ENCODE measurements around the gene VASH2. TPM values are rescaled to one million over a fixed set of nuclear protein-coding genes. Genes with fewer than 3 reads are reported as not detected.
A peak's percentile ranks its signal among the peaks of the same experiment; 100 is the strongest.

The VASH2 gene
- total RNA-seq, 6 experiments from 2014 or later, result 0.10 TPM; not detected in 5

DNA sequence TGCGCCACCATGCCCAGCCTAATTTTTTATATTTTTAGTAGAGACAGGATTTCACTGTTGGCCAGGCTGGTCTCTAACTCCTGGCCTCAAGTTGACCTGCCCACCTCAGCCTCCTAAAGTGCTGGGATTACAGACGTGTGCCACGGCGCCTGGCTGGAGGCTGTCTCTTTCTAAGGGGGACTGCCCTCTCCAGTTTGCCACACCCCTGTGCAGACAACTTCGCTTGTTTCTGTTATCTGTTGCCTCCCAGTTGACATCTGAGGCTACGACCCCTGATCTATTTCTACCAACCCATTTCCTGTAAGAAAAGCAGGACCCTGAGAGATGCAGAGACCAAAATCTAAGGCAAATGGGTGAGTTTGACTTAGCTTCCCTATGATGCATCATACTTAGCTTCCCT, 24.0 kb upstream of the VASH2 start:
- H3K4me1 Mint-ChIP-seq (ENCODE audit: low read depth), result peaks cover 30% of the 10 kb centered on the region
- TF ChIP-seq, protein P1, sequence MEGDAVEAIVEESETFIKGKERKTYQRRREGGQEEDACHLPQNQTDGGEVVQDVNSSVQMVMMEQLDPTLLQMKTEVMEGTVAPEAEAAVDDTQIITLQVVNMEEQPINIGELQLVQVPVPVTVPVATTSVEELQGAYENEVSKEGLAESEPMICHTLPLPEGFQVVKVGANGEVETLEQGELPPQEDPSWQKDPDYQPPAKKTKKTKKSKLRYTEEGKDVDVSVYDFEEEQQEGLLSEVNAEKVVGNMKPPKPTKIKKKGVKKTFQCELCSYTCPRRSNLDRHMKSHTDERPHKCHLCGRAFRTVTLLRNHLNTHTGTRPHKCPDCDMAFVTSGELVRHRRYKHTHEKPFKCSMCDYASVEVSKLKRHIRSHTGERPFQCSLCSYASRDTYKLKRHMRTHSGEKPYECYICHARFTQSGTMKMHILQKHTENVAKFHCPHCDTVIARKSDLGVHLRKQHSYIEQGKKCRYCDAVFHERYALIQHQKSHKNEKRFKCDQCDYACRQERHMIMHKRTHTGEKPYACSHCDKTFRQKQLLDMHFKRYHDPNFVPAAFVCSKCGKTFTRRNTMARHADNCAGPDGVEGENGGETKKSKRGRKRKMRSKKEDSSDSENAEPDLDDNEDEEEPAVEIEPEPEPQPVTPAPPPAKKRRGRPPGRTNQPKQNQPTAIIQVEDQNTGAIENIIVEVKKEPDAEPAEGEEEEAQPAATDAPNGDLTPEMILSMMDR (IDR thresholded peaks at IDR 0.05), result no peak
- no peaks in the 10 kb centered on the region for H3K9me3 Mint-ChIP-seq
- no peak overlapping the region for H3K27ac Mint-ChIP-seq
- H3K36me3 Mint-ChIP-seq (ENCODE audit: low read depth), result no peaks in the 10 kb centered on the region
- no peak overlapping the region for H3K4me3 Mint-ChIP-seq
- no peak for DNase-seq
- H3K27me3 Mint-ChIP-seq (ENCODE audit: insufficient read depth), result peaks cover 25% of the 10 kb centered on the region

DNA sequence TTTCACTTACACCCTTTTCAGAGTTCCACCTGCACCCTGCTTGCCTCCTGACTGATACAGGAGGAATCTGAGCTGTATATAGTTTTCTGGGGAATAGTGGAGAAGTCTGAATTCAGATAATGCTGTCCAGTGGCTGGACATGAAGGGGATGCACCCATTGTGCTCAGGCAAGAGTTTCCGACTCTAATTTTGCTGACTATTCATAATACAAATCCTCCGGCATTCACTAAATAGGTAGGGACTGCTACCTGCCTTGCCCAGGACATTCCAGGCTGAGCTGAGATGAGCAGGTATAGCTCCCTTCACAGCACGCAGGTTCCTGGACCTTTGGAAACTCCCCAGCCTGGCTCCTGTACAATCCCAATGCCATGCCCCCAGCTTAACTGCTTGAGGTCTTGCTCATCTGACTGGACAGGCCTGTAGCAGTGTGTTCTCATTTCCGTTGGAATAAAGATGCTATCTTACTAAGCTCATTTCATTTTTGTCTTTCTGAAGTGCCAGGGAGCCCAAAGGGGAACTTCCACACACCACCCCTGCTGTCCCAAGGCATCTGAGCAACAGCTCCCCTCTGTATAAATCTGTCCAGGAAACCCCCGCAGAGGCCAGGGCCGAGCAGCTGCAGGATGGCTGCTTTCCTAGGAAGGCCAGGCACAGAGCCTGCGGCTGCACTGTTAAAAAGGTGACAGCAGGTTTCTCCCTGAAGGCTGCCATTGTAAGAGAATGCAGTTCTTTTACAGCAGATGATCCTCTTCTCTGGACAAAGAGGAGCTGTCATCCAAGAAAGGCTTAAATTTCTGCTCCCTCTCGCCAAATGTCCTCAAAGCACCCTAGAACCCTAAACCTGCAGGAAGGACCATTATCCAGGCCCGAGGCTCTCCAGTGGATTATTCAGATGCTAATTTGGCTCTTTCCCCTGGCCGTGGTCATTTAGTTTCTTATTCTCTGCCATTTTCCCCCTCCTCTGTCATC, 21.7 kb upstream of the VASH2 start:
- TF ChIP-seq, protein P1 (IDR thresholded peaks at IDR 0.05), result no peak
- Mint-ChIP-seq H3K4me3 (no peak overlapping the region), H3K4me1 (ENCODE audit: low read depth) (peaks cover 30% of the 10 kb centered on the region), H3K9me3 (no peaks in the 10 kb centered on the region), H3K27me3 (ENCODE audit: insufficient read depth) (peaks cover 12% of the 10 kb centered on the region), H3K36me3 (ENCODE audit: low read depth) (no peaks in the 10 kb centered on the region), H3K27ac (no peak overlapping the region)
- peak; percentile 11 for DNase-seq

DNA sequence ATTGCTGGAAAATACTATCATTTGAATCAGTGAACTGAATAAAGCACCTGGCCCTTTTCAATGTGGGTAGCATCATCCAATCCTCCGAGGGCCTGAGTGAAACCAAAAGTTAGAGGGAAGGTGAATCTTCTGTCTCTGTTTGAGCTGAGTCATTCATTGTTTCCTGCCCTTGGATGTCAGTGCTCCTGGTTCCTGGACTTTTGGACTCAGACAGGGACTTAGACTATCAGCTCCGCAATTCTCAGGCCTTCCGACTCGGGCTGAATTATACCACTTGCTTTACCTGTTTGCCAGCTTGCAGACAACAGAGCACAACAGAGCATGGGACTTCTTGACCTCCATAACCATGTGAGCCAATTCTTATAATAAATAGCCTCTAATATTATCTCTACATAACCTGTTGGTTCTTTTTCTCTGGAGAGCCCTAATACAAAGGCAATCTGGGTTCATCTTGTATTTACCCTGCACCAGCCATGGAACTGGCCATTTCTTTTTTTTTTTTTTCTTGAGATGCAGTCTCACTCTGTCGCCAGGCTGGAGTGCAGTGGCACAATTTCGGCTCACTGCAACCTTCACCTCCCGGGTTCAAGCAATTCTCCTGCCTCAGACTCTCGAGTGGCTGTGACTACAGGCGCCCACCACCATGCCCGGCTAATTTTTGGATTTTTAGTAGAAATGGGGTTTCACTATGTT, 19.2 kb upstream of the VASH2 start:
- H3K4me1 Mint-ChIP-seq (ENCODE audit: low read depth), result peaks cover 13% of the 10 kb centered on the region

DNA sequence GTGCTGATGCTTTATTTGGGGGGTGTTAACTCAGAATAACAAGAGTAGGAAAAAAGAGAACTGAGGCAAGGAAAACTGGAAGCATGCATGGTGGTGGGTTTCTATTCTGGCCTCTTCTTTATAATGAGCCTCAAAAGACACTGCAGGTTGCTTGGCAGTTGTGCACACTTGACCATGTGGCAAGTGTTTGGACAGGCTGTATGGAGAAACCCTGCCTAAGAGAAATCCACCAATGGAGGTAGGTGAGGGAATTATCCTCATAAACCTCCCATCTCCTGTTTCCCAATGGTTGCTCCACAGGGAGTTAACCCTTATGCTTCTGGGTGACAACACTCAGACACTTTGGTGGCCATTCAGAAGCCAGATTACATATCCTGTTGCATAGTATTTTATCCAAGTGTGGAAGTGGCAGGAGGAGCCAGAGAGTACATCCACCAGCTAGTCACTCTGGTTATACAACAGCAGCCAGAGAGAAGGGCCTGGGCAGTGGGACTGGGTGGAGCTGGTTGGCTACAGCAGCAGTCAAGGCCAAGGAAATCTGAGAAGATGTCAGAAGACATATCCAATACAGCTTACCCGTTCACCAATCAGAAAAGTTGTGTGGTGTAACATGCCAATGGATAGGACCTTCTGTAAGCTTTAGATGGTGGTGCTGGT, 16.4 kb upstream of the VASH2 start:
- Mint-ChIP-seq H3K9me3 (0 out of 2 replicates have a peak, but pooled peaks cover under 1% of the 10 kb centered on the region), H3K4me1 (ENCODE audit: low read depth) (peaks cover 4% of the 10 kb centered on the region), H3K36me3 (ENCODE audit: low read depth) (no peaks in the 10 kb centered on the region), H3K4me3 (no peak overlapping the region), H3K27me3 (ENCODE audit: insufficient read depth) (peaks cover 9% of the 10 kb centered on the region), H3K27ac (no peak overlapping the region)
- TF ChIP-seq, protein P1 (IDR thresholded peaks at IDR 0.05), result no peak
- no peak for DNase-seq

More for the DNA sequence above, 19.2 kb upstream of the VASH2 start:
- DNase-seq, result no peak
- Mint-ChIP-seq H3K9me3 (no peaks in the 10 kb centered on the region), H3K4me3 (no peak overlapping the region), H3K27ac (no peak overlapping the region), H3K27me3 (ENCODE audit: insufficient read depth) (peaks cover 11% of the 10 kb centered on the region), H3K36me3 (ENCODE audit: low read depth) (no peaks in the 10 kb centered on the region)
- TF ChIP-seq, protein P1 (IDR thresholded peaks at IDR 0.05), result no peak

DNA sequence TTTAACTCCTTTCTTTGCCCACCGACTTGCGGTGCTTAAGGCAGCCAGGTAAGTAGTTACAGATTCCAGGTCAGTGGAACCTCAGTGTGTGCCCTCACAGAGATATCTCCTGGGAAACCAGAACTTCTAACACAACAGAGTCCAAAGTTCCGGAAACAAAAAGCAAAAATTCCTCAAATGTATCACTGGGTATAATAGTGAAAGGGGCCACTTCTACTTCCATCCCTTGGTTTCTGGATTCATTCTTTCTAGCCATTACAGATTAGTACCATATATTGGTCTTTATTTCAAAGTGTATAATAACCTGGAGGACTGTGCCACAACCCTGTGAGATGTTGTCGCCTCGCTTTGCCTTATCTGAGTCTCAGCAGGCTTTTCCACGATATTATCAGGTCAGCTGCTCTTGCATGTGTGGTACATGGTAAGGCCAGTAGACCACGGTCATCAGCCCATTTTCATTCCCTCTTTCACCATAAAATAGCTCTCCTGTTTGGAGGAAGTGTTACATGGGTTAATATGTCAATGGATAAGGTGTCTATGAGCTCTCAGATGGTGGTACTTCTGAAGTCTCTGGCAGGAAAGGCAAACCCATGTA, 14.9 kb upstream of the VASH2 start:
- Mint-ChIP-seq H3K9me3 (peaks cover 16% of the 10 kb centered on the region), H3K27me3 (ENCODE audit: insufficient read depth) (peaks cover 9% of the 10 kb centered on the region), H3K4me1 (ENCODE audit: low read depth) (no peaks in the 10 kb centered on the region), H3K27ac (no peak overlapping the region), H3K4me3 (no peak overlapping the region), H3K36me3 (ENCODE audit: low read depth) (peaks cover 8% of the 10 kb centered on the region; the same call in 1 of the 2 replicates)
- TF ChIP-seq, protein P1 (IDR thresholded peaks at IDR 0.05), result no peak
- no peak for DNase-seq
